ENCODE results near the gene FIZ1.

- TF ChIP-seq, protein P1, sequence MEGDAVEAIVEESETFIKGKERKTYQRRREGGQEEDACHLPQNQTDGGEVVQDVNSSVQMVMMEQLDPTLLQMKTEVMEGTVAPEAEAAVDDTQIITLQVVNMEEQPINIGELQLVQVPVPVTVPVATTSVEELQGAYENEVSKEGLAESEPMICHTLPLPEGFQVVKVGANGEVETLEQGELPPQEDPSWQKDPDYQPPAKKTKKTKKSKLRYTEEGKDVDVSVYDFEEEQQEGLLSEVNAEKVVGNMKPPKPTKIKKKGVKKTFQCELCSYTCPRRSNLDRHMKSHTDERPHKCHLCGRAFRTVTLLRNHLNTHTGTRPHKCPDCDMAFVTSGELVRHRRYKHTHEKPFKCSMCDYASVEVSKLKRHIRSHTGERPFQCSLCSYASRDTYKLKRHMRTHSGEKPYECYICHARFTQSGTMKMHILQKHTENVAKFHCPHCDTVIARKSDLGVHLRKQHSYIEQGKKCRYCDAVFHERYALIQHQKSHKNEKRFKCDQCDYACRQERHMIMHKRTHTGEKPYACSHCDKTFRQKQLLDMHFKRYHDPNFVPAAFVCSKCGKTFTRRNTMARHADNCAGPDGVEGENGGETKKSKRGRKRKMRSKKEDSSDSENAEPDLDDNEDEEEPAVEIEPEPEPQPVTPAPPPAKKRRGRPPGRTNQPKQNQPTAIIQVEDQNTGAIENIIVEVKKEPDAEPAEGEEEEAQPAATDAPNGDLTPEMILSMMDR (IDR thresholded peaks at IDR 0.05; ENCODE audit: low read length) = no peak
- TF ChIP-seq EZH2 (optimal IDR thresholded peaks at IDR 0.05; ENCODE audit: low read depth, low read length) (no peak), EZH2phosphoT487 (IDR thresholded peaks at IDR 0.05; ENCODE audit: low read length) (no peak)
Observed at GRCh38 chr19:55620410-55621204, 21.3 kb upstream of the FIZ1 start.
